Measurements from ENCODE around the gene SIRT3. TPM values are rescaled to one million over a fixed set of nuclear protein-coding genes. Genes with fewer than 3 reads are reported as not detected.

SIRT3 gene
- total RNA-seq, 4 donors from 2014 or later: 12.7 to 24.1 (median 17.3) TPM

DNA sequence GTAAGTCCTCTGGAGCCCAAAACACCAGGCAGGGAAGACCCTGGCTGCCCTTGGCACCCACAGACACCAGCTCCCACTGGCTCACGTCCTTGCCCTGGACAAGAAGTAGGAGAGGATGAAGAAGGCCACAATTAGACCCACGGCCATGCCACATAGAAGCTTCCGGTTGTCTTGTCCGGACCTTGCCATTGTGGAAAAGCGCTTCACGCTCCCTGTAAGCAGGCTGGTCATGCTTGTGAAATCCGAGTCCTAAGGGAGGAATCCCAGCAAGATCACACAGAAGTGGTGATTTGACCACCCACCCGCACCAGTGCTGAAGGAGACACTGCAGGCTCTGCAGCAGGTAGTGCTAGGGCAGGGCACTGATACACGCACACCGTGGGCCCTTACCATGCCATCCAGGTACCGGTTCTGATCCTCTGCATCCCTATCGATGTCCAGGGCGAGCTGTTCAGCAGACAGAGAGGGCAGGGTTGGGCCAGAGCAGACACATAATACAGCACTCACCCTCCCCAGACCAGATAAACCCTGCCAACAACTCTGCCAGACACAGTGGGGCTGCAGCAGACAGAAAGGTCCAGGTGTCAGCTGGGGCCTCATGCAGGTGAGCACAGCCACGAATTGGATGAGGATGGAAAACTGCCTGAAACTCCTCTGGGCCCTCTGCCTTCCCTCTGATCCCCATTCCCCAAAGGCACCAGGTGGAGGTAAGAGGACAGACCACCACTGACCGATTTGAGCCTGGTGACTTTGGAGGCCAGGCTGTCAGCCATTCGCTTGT is 30.7 kb downstream of the SIRT3 start:
- no peaks in the 10 kb centered on the region for H3K27me3 ChIP-seq
- WGBS, 2 donors (ENCODE audit: low coverage in 1 of 2): 86% methylated on average over 7 of the region's 16 CpGs; no CpG with 5 or more reads in 1 of the 2 donors
- no peak for ATAC-seq
- peak overlapping the region in 1 of 2 donors; percentile 99 for H3K4me3 ChIP-seq
- peaks cover 0 to 65% of the 10 kb centered on the region in 2 donors for H3K36me3 ChIP-seq
- no peaks in the 10 kb centered on the region for H3K9me3 ChIP-seq
- peak overlapping the region in 1 of 4 donors; percentile 97 for H3K27ac ChIP-seq
- peaks cover 3 to 61% (median 27%) of the 10 kb centered on the region in 3 donors for H3K4me1 ChIP-seq
- no peak for TF ChIP-seq POLR2AphosphoS5 (IDR thresholded peaks at IDR 0.05)
- TF ChIP-seq POLR2A (IDR thresholded peaks at IDR 0.05): no peak
- no peak for TF ChIP-seq EP300 (IDR thresholded peaks at IDR 0.05)
- TF ChIP-seq, protein P1, sequence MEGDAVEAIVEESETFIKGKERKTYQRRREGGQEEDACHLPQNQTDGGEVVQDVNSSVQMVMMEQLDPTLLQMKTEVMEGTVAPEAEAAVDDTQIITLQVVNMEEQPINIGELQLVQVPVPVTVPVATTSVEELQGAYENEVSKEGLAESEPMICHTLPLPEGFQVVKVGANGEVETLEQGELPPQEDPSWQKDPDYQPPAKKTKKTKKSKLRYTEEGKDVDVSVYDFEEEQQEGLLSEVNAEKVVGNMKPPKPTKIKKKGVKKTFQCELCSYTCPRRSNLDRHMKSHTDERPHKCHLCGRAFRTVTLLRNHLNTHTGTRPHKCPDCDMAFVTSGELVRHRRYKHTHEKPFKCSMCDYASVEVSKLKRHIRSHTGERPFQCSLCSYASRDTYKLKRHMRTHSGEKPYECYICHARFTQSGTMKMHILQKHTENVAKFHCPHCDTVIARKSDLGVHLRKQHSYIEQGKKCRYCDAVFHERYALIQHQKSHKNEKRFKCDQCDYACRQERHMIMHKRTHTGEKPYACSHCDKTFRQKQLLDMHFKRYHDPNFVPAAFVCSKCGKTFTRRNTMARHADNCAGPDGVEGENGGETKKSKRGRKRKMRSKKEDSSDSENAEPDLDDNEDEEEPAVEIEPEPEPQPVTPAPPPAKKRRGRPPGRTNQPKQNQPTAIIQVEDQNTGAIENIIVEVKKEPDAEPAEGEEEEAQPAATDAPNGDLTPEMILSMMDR (IDR thresholded peaks at IDR 0.05): no peak

- H3K27me3 ChIP-seq: no peaks in the 10 kb centered on the region
- H3K27ac ChIP-seq: no peak overlapping the region
- no peaks in the 10 kb centered on the region for H3K9me3 ChIP-seq
- H3K4me1 ChIP-seq: peaks cover 3 to 53% (median 20%) of the 10 kb centered on the region in 3 donors
- H3K4me3 ChIP-seq: no peak overlapping the region
- ATAC-seq: no peak
- H3K36me3 ChIP-seq: peaks cover 0 to 64% of the 10 kb centered on the region in 2 donors
- 59 to 100% methylated on average over 1 to 4 of the region's 12 CpGs for WGBS, 2 donors (ENCODE audit: low coverage in 1 of 2)
- TF ChIP-seq, protein P1 (IDR thresholded peaks at IDR 0.05): no peak
- TF ChIP-seq POLR2A (IDR thresholded peaks at IDR 0.05) (no peak), EP300 (IDR thresholded peaks at IDR 0.05) (no peak), POLR2AphosphoS5 (IDR thresholded peaks at IDR 0.05) (no peak)
These were observed 31.5 kb downstream of the SIRT3 start for GRCh38 chr11:204587-205109.

- Histone ChIP-seq H3K36me3 (peaks cover 0 to 61% of the 10 kb centered on the region in 2 donors), H3K4me3 (no peak overlapping the region), H3K9me3 (no peaks in the 10 kb centered on the region), H3K27ac (no peak overlapping the region), H3K4me1 (peaks cover 0 to 48% (median 14%) of the 10 kb centered on the region in 3 donors), H3K27me3 (no peaks in the 10 kb centered on the region)
- no peak for TF ChIP-seq EP300 (IDR thresholded peaks at IDR 0.05)
- TF ChIP-seq POLR2AphosphoS5 (IDR thresholded peaks at IDR 0.05): no peak
- no peak for TF ChIP-seq POLR2A (IDR thresholded peaks at IDR 0.05)
- TF ChIP-seq, protein P1 (IDR thresholded peaks at IDR 0.05): no peak
- ATAC-seq: no peak
- 77 to 94% methylated on average over 2 to 4 of the region's 4 CpGs for WGBS, 2 donors (ENCODE audit: low coverage in 1 of 2)
These were observed 32.1 kb downstream of the SIRT3 start for GRCh38 chr11:203945-204586.

GRCh38 chr11:203056-203944 is 32.8 kb downstream of the SIRT3 start:
- TF ChIP-seq, protein P1 (IDR thresholded peaks at IDR 0.05): no peak
- TF ChIP-seq POLR2AphosphoS5 (IDR thresholded peaks at IDR 0.05) (no peak), EP300 (IDR thresholded peaks at IDR 0.05) (no peak), POLR2A (IDR thresholded peaks at IDR 0.05) (no peak)
- H3K27ac ChIP-seq: no peak overlapping the region
- peaks cover 0 to 61% of the 10 kb centered on the region in 2 donors for H3K36me3 ChIP-seq
- ATAC-seq: no peak
- no peak overlapping the region for H3K4me3 ChIP-seq
- WGBS, 2 donors (ENCODE audit: low coverage in 1 of 2): 83 to 100% methylated on average over 1 to 6 of the region's 7 CpGs
- no peaks in the 10 kb centered on the region for H3K27me3 ChIP-seq
- H3K9me3 ChIP-seq: no peaks in the 10 kb centered on the region
- peaks cover 0 to 45% (median 14%) of the 10 kb centered on the region in 3 donors for H3K4me1 ChIP-seq
